ENCODE data around the gene PDSS2. TPM values are rescaled to one million over a fixed set of nuclear protein-coding genes. Genes with fewer than 3 reads are reported as not detected.
A peak's percentile ranks its signal among the peaks of the same experiment; 100 is the strongest.
"Not testable (repeated sequence)": the region's sequence is repeated elsewhere in the genome, so short reads cannot be mapped to it uniquely, and the experiment has no call there.

Gene PDSS2
- total RNA-seq, 1 donor: 12.3 TPM

DNA sequence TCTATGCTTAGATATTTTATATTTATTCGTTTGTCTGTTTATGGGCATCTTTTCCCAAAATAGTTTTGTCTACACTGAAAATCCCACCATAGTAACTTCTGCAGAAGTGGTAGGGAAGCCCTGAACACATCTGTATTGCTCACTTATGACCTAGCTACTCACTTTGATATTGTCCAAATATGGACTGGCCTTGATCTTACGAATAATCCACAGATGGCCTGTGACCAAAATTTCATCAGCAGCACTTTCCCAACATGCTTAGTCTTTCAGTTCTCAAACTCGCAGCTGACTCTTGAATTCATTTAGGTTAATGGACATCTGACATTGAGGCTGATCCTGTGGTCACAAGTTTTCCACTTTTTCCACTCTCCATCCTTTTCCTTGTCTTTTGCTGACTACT lies 263.2 kb downstream of the PDSS2 start:
- Histone ChIP-seq H4K20me1 (ENCODE audit: insufficient read depth, low read length) (no peaks in the 10 kb centered on the region), H3K27me3 (ENCODE audit: insufficient read depth, low read length) (no peaks in the 10 kb centered on the region), H3K4me2 (ENCODE audit: insufficient read depth, low read length) (no peak overlapping the region), H3K36me3 (ENCODE audit: insufficient read depth, low read length) (no peaks in the 10 kb centered on the region), H3K79me2 (ENCODE audit: insufficient read depth, low read length) (no peaks in the 10 kb centered on the region), H3K4me1 (ENCODE audit: insufficient read depth, low read length) (no peaks in the 10 kb centered on the region), H3K9me3 (ENCODE audit: low read depth, low read length) (no peaks in the 10 kb centered on the region), H2AFZ (ENCODE audit: low read length) (no peak overlapping the region), H3K4me3 (ENCODE audit: insufficient read depth, low read length) (no peak overlapping the region), H3K27ac (ENCODE audit: low read depth, low read length) (no peak overlapping the region)
- DNase-seq (ENCODE audit: insufficient read length, low spot score, missing footprints): peak; percentile 48
- TF ChIP-seq, protein P1, sequence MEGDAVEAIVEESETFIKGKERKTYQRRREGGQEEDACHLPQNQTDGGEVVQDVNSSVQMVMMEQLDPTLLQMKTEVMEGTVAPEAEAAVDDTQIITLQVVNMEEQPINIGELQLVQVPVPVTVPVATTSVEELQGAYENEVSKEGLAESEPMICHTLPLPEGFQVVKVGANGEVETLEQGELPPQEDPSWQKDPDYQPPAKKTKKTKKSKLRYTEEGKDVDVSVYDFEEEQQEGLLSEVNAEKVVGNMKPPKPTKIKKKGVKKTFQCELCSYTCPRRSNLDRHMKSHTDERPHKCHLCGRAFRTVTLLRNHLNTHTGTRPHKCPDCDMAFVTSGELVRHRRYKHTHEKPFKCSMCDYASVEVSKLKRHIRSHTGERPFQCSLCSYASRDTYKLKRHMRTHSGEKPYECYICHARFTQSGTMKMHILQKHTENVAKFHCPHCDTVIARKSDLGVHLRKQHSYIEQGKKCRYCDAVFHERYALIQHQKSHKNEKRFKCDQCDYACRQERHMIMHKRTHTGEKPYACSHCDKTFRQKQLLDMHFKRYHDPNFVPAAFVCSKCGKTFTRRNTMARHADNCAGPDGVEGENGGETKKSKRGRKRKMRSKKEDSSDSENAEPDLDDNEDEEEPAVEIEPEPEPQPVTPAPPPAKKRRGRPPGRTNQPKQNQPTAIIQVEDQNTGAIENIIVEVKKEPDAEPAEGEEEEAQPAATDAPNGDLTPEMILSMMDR (IDR thresholded peaks at IDR 0.05; ENCODE audit: extremely low read depth, low read depth, low read length): no peak

DNA sequence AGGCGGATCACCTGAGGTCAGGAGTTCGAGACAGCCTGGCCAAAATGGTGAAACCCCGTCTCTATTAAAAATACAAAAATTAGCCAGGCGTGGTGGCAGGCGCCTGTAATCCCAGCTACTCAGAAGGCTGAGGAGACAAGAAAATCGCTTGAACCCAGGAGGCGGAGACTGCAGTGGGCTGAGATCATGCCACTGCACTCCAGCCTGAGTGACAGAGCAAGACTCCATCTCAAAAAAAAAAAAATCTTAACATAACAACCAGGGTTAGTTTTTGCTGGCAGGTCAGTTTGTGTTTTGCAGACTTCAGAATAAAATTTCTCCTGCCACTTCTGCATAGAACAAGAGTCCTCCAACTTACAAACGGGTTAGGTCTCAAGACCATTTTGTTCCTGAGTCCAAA lies 264.6 kb downstream of the PDSS2 start:
- H3K36me3 ChIP-seq (ENCODE audit: insufficient read depth, low read length); H3K4me3 ChIP-seq (ENCODE audit: insufficient read depth, low read length); H3K4me2 ChIP-seq (ENCODE audit: insufficient read depth, low read length); H3K9me3 ChIP-seq (ENCODE audit: low read depth, low read length); H3K4me1 ChIP-seq (ENCODE audit: insufficient read depth, low read length); DNase-seq (ENCODE audit: insufficient read length, low spot score, missing footprints); H3K27ac ChIP-seq (ENCODE audit: low read depth, low read length); H4K20me1 ChIP-seq (ENCODE audit: insufficient read depth, low read length); H3K27me3 ChIP-seq (ENCODE audit: insufficient read depth, low read length); H3K79me2 ChIP-seq (ENCODE audit: insufficient read depth, low read length); H2AFZ ChIP-seq (ENCODE audit: low read length): not testable (repeated sequence)

DNA sequence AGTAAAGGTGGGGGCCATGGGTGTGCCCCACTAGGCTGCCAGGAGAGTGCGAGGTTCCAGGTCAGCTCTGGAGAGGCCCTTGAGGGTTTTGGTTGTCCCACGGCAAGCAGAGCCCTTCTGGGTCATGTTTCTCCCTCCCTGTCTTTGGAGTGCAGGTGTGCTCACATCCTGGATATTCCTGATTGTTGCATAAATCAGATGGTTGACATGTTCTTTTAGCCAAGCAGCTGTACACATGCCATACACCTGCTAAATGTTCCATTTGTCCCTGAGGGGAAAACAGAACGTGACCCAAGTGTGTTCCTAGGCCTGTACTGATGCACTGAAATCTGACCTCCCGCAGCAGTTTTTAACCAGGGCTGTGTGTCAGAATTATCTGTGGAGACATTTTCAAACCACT lies 266.5 kb downstream of the PDSS2 start:
- Histone ChIP-seq H3K36me3 (ENCODE audit: insufficient read depth, low read length) (no peaks in the 10 kb centered on the region), H3K4me3 (ENCODE audit: insufficient read depth, low read length) (no peak overlapping the region), H2AFZ (ENCODE audit: low read length) (no peak overlapping the region), H3K27me3 (ENCODE audit: insufficient read depth, low read length) (no peaks in the 10 kb centered on the region), H3K4me1 (ENCODE audit: insufficient read depth, low read length) (no peaks in the 10 kb centered on the region), H3K9me3 (ENCODE audit: low read depth, low read length) (no peaks in the 10 kb centered on the region), H4K20me1 (ENCODE audit: insufficient read depth, low read length) (no peaks in the 10 kb centered on the region), H3K4me2 (ENCODE audit: insufficient read depth, low read length) (no peak overlapping the region), H3K79me2 (ENCODE audit: insufficient read depth, low read length) (no peaks in the 10 kb centered on the region), H3K27ac (ENCODE audit: low read depth, low read length) (no peak overlapping the region)
- TF ChIP-seq, protein P1 (IDR thresholded peaks at IDR 0.05; ENCODE audit: extremely low read depth, low read depth, low read length): no peak
- no peak for DNase-seq (ENCODE audit: insufficient read length, low spot score, missing footprints)

DNA sequence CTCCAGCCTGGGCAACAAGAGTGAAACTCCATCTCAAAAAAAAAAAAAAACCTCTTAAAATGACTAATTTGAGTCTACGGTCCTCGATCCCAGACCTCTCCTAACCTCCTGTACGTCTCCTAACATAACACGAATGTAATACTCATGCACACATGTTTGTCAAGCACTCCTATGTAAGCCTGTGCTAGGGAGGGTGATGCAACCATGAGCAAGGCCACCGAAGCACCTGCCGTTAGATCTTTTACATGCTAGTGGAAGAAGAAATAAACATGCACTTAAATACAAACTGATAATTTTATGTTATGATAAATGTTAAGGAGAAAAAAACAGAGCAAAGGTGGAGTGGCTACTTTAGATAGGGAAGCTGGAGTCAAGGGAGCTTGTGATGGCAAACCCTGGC lies 271.7 kb downstream of the PDSS2 start:
- TF ChIP-seq, protein P1 (IDR thresholded peaks at IDR 0.05; ENCODE audit: extremely low read depth, low read depth, low read length): no peak
- Histone ChIP-seq H3K4me2 (ENCODE audit: insufficient read depth, low read length) (no peak overlapping the region), H3K4me3 (ENCODE audit: insufficient read depth, low read length) (no peak overlapping the region), H3K79me2 (ENCODE audit: insufficient read depth, low read length) (no peaks in the 10 kb centered on the region), H4K20me1 (ENCODE audit: insufficient read depth, low read length) (no peaks in the 10 kb centered on the region), H3K4me1 (ENCODE audit: insufficient read depth, low read length) (no peaks in the 10 kb centered on the region), H3K36me3 (ENCODE audit: insufficient read depth, low read length) (no peaks in the 10 kb centered on the region), H3K9me3 (ENCODE audit: low read depth, low read length) (no peaks in the 10 kb centered on the region), H3K27ac (ENCODE audit: low read depth, low read length) (no peak overlapping the region), H2AFZ (ENCODE audit: low read length) (no peak overlapping the region), H3K27me3 (ENCODE audit: insufficient read depth, low read length) (no peaks in the 10 kb centered on the region)
- no peak for DNase-seq (ENCODE audit: insufficient read length, low spot score, missing footprints)
